Activated CD8-positive, alpha-beta memory T cell treated with anti-CD3 and anti-CD28 coated beads, Interleukin-2, amount 50 U/mL, for 24 hours (primary cell): ENCODE data around the gene CUL9.

Experiments used
- DNase-seq: peaks from one replicate; pipeline ENCODE4 v3.0.0-alpha.2; 2020; ENCODE audit errors: extremely low read depth

CUL9 gene

GRCh38 chr6:43256670-43257366 is 74.8 kb downstream of the CUL9 start:
- no peak for DNase-seq

- DNase-seq, result no peak
Observed at GRCh38 chr6:43257367-43258145, 75.6 kb downstream of the CUL9 start.

GRCh38 chr6:43258180-43258579 is 76.2 kb downstream of the CUL9 start:
- no peak for DNase-seq

- DNase-seq, result no peak
Observed at GRCh38 chr6:43258807-43259686, 77.1 kb downstream of the CUL9 start.

- DNase-seq, result no peak
Observed at GRCh38 chr6:43260791-43261190, 78.8 kb downstream of the CUL9 start.

- DNase-seq, result no peak
Observed at GRCh38 chr6:43261198-43261597, 79.2 kb downstream of the CUL9 start.

- no peak for DNase-seq
Observed at GRCh38 chr6:43262000-43262779, 80.2 kb downstream of the CUL9 start.

GRCh38 chr6:43262780-43263313 is 80.9 kb downstream of the CUL9 start:
- DNase-seq, result no peak

- peak; percentile 58 for DNase-seq
Observed at GRCh38 chr6:43263314-43264178, 81.5 kb downstream of the CUL9 start.

- DNase-seq, result no peak
Observed at GRCh38 chr6:43264599-43265145, 82.7 kb downstream of the CUL9 start.

GRCh38 chr6:43265564-43265963 is 83.6 kb downstream of the CUL9 start:
- DNase-seq, result no peak

- DNase-seq, result no peak
Observed at GRCh38 chr6:43267619-43268354, 85.8 kb downstream of the CUL9 start.

- no peak for DNase-seq
Observed at GRCh38 chr6:43268355-43268700, 86.3 kb downstream of the CUL9 start.

GRCh38 chr6:43268782-43269272 is 86.8 kb downstream of the CUL9 start:
- DNase-seq, result no peak

GRCh38 chr6:43269273-43270007 is 87.4 kb downstream of the CUL9 start:
- DNase-seq, result no peak

- DNase-seq, result no peak
Observed at GRCh38 chr6:43271103-43271815, 89.3 kb downstream of the CUL9 start.

- no peak for DNase-seq
Observed at GRCh38 chr6:43271944-43272343, 89.9 kb downstream of the CUL9 start.

- DNase-seq, result no peak
Observed at GRCh38 chr6:43273707-43274106, 91.7 kb downstream of the CUL9 start.
